Stimulated activated CD4-positive, alpha-beta T cell treated with anti-CD3 and anti-CD28 coated beads, Interleukin-1b, Interleukin-23, amount 100 ng/mL, for 24 hours (primary cell): ENCODE results near the gene KCNK17.
A peak's percentile ranks its signal among the peaks of the same experiment; 100 is the strongest.

ENCODE experiments used
- DNase-seq, 4 experiments: peaks; one replicate each; pipeline ENCODE4 v3.0.0-alpha.2; 2020; ENCODE audit warnings: low read depth in 4 of 4, low spot score in 1 of 4

KCNK17 gene

DNA sequence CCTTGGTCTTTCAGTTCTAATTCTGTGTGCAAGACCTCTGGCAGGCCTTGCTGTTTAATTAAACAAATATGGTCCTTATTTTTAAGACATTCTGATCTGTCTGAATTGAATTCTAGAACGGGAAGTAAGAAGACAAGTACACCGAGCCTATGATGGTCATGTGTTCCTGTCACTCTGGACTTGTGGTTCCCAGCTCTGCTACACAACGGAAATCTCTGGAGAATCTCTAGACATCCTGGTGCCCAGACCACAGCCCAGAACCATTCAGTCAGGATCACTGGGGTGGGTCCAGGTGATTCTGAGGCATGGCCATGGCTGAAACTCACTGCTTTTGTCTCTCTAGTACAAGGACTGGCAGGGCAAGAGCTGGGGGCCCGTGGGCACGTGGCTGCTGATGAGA is 24.2 kb upstream of the KCNK17 start:
- DNase-seq = no peak

GRCh38 chr6:39335780-39336545 is 21.7 kb upstream of the KCNK17 start:
- no peak for DNase-seq

- DNase-seq = no peak
Measured at GRCh38 chr6:39333644-39334438, 19.6 kb upstream of the KCNK17 start.

DNA sequence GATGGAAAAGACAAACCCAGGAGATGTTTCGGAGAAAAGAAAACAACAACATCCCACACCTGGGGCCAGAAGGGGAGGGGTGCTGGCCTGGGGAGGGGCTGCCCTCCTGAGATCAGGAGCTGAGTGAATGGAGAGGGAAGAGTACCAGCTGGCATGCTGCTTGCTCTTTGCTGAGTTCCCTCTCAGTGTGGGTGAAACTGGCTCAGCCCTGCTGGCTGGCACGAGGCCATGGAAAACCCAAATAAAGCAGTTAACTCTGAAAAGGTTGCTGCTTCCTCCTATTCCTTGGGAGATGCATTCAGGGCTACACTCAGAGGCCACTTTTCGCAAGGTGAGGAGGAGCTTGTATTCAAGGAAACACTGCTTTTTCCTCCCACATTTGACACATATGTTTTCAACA is 16.3 kb upstream of the KCNK17 start:
- no peak for DNase-seq

- DNase-seq = no peak
Measured at GRCh38 chr6:39330057-39330456, 15.8 kb upstream of the KCNK17 start.

- DNase-seq = no peak
Measured at GRCh38 chr6:39328066-39328465, 13.8 kb upstream of the KCNK17 start.

- DNase-seq = no peak
Measured at GRCh38 chr6:39327507-39327906, 13.3 kb upstream of the KCNK17 start.

- no peak for DNase-seq
Measured at GRCh38 chr6:39322306-39322850, 8.2 kb upstream of the KCNK17 start, which contains the start of gene KCNK16. TSS of gene KCNK16 (minus strand) at chr6:39322702. CDS start at chr6:39322540, 162 bp downstream.

DNA sequence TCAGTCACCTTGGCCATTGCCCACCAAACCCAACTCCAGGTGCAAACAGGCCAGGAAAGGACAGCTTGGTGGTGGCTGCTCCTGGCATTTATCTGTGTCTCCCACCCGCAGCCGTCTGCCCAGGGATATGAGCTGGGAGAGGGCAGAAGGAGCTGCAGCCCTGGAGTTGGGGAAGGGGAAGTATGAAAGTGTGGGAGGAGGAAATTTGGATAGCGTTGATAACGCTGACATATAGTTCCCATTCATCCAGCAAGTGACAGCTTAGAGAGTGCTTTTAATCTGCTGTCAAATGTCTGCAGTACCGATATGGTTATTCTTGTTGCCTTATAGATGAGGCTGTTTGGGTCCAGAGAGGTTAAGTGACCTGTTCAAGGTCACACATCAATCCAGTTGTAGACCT is 7.5 kb upstream of the KCNK17 start:
- no peak for DNase-seq

GRCh38 chr6:39320363-39320984 is 6.3 kb upstream of the KCNK17 start:
- no peak for DNase-seq

DNA sequence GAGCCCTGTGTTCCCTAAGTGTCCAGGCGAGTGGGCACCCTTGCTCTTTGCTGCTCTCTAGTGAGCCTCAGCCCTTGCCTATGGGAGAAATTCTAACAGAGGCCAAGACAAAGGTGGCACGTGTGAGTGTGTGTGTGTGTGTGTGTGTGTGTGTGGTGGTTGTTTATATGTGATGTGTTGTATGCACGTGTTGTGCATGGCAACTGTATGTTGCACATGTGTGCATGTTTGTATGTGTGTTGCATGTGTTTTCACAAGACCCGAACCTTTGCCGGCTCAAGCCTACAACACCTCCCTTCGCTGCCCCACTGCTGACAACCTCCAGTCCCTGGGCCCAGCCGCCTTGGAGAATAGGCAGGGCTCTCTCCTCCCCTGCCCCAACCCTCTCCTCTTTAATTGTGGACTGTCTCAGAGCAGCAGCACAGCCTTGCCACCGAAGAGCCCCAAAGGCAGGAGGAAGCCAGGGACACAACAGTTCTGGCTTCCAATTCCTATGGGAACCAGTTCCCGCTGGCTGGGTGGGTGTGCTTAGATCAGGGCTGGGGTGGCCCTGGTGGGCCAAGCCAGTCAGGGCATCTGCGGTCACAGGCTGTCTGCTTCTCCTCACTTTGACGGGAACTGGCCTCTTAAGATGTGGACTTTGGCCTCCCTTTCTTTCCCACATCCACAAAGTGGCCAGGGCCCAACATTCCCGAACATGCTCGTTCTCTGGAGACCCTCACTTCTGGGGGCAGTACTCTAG is 5.6 kb upstream of the KCNK17 start:
- no peak for DNase-seq

GRCh38 chr6:39317256-39317655 is 3.0 kb upstream of the KCNK17 start:
- no peak for DNase-seq

GRCh38 chr6:39313526-39314272 is 520 bp downstream of the KCNK17 start:
- DNase-seq = no peak

- no peak for DNase-seq
Measured at GRCh38 chr6:39312912-39313525, 1.2 kb downstream of the KCNK17 start.

DNA sequence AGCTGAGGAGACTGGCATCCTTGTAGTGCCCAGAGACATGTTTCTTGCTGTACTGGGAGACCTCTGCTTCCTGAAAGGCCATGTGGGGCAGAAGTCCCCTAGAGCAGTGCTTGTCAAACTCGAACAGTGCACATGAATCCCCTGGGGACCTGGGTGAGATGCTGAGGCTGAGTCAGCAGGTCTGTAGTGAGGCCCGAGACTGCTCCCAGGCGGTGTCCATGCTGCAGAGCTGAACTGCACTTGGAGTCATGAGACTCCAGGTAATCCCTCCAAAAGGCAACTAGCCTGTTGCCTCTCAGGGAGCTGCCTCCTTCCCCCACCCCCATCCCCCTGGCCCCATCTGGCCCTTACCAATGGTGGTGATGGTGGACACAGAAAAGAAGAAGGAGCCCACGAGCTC is 3.7 kb downstream of the KCNK17 start:
- no peak for DNase-seq

DNA sequence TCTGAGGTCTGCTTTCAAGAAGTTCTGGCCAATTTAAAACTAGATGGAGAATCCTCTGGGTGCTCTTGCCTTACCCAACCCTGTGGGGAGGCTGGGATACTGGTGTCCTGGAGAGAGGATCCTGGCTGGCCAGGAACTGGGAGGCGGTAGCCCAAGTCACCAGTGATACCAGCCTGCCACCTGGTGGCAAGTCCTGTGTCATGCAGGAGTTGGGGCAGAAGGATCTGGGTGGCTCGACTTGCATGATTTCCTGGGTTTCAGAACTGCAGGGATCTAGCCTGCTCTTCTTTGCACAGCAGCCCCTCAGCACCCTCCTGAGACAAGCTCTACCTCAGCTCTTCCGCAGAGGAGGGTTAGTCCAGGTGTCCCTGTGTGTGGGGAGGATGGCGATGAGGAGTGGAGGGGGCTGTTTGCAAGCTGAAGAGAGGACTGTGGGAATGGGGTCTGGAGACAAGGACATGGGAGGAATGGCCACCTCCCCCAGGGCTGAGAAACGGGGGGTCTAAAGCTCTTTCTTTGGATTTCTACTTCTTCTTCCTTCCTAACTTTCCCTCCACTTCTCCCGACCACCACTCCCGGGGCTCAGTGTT is 4.2 kb downstream of the KCNK17 start:
- peak; percentile 11 to 41 (median 27) for DNase-seq

DNA sequence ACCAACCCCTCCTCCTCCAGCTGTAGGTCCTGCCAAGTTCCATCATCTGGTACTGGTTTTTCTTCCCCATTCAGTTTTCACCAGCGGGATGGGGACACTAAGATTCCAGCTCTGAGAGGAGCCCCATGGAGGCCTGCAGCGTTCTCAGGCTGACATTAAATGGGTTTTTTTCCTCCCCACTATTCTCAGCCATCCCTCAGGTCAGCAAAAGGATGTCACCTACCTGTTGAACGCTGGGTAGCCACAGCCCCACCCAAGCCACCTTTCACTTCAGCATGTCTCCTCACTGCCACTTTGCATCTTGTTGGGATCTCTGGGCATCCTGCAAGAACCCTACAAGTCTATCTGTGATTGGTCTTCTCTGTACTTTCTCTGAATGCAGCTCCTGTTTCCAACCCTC is 6.8 kb downstream of the KCNK17 start:
- no peak for DNase-seq

- DNase-seq = no peak
Measured at GRCh38 chr6:39304951-39305350, 9.3 kb downstream of the KCNK17 start.

DNA sequence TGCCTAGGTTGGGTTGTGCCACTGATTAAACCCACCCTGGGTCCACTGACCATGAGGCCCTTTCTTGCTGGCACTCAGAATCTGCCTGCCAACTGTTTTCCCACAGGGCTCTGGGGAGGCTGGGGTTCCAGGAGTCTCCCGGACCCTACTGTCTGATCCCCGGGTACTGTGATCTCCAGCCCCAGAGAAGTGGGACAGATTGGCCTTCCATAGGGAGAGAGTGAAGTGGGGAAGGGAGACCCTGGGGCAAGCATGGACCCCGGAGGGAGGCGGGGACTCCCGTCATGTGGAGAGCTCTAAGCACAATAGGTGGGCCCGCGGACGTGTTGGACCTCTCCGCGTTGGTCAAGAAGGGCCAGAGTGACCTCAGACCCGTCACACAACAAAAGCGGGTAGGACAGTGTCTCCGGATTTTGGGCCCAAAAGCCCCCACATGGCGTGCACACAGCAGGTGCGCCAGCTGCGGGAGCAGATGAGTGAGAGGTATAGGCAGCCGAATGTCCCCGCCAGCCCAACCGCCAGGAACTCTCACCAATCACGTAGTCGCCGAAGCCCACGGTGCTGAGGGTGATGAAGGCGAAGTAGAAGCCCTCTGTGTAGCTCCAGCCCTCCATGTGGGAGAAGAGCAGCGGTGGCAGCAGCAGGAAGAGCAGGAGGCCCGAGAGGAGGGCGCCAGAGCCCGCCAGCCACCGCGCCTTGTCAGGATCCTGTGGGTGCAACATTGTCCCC is 10.6 kb downstream of the KCNK17 start:
- no peak for DNase-seq
